Measurements from ENCODE around the gene OXNAD1. TPM values are rescaled to one million over a fixed set of nuclear protein-coding genes. Genes with fewer than 3 reads are reported as not detected.

Gene OXNAD1
- total and polyA plus RNA-seq, 2 of the 13 experiments (the other 11 are each of a cell fraction or from before 2014, with no cell fraction given): 9.9 to 18.8 TPM

- TF ChIP-seq ZNF710 (CRISPR knock-in tag; IDR thresholded peaks at IDR 0.05; ENCODE audit: borderline replicate concordance): no peak
- TF ChIP-seq, protein P1, sequence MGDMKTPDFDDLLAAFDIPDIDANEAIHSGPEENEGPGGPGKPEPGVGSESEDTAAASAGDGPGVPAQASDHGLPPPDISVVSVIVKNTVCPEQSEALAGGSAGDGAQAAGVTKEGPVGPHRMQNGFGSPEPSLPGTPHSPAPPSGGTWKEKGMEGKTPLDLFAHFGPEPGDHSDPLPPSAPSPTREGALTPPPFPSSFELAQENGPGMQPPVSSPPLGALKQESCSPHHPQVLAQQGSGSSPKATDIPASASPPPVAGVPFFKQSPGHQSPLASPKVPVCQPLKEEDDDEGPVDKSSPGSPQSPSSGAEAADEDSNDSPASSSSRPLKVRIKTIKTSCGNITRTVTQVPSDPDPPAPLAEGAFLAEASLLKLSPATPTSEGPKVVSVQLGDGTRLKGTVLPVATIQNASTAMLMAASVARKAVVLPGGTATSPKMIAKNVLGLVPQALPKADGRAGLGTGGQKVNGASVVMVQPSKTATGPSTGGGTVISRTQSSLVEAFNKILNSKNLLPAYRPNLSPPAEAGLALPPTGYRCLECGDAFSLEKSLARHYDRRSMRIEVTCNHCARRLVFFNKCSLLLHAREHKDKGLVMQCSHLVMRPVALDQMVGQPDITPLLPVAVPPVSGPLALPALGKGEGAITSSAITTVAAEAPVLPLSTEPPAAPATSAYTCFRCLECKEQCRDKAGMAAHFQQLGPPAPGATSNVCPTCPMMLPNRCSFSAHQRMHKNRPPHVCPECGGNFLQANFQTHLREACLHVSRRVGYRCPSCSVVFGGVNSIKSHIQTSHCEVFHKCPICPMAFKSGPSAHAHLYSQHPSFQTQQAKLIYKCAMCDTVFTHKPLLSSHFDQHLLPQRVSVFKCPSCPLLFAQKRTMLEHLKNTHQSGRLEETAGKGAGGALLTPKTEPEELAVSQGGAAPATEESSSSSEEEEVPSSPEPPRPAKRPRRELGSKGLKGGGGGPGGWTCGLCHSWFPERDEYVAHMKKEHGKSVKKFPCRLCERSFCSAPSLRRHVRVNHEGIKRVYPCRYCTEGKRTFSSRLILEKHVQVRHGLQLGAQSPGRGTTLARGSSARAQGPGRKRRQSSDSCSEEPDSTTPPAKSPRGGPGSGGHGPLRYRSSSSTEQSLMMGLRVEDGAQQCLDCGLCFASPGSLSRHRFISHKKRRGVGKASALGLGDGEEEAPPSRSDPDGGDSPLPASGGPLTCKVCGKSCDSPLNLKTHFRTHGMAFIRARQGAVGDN (CRISPR knock-in tag; IDR thresholded peaks at IDR 0.05): no peak
- TF ChIP-seq NFIC (IDR thresholded peaks at IDR 0.05; ENCODE audit: low read length): peak; percentile 79
- no peak for TF ChIP-seq ZNF160 (CRISPR knock-in tag; IDR thresholded peaks at IDR 0.05)
Observed at GRCh38 chr3:16331319-16331883, 66.4 kb downstream of the OXNAD1 start (continued).

- ATAC-seq: peak; percentile 99
- intact Hi-C loops (cut with micrococcal nuclease; ENCODE audit: unreplicated experiment): no loop called here
- CTCF ChIA-PET (ENCODE audit: low intra/inter-chr PET ratio, low total read pairs): no interaction called here
- TF ChIP-seq EZH2 (conservative IDR thresholded peaks at IDR 0.05; ENCODE audit: low read depth, low read length) (no peak), TAF1 (CRISPR knock-in tag; IDR thresholded peaks at IDR 0.05) (no peak), FOXP4 (CRISPR knock-in tag; IDR thresholded peaks at IDR 0.05) (peak; percentile 73), HOXA7 (CRISPR knock-in tag; IDR thresholded peaks at IDR 0.05) (no peak), HOMEZ (CRISPR knock-in tag; IDR thresholded peaks at IDR 0.05; ENCODE audit: low read depth) (peak; percentile 82; the same call in 1 of the 2 replicates), ZNF20 (CRISPR knock-in tag; IDR thresholded peaks at IDR 0.05) (no peak)
Observed at GRCh38 chr3:16332904-16333426, 68.0 kb downstream of the OXNAD1 start.

More at GRCh38 chr3:16332904-16333426, 68.0 kb downstream of the OXNAD1 start:
- Histone ChIP-seq H3K4me1 (ENCODE audit: insufficient read depth, low read length) (peaks cover 54% of the 10 kb centered on the region), H4K20me1 (ENCODE audit: insufficient read depth, low read length) (no peaks in the 10 kb centered on the region), H3K4me3 (replicated peaks in 1 of 3; ENCODE audit: insufficient read depth in 1 of 3, low read depth in 2 of 3, low read length in 3 of 3) (no peak overlapping the region), H2AFZ (ENCODE audit: low read length) (no peak overlapping the region), H3K9ac (ENCODE audit: insufficient read depth, low read depth, low read length) (0 out of 2 replicates have a peak overlapping the region, but pooled peaks have one; percentile 6), H3K36me3 (replicated peaks in 1 of 2; ENCODE audit: control insufficient read depth in 1 of 2, insufficient read depth in 2 of 2, low read length in 2 of 2) (peaks cover 2 to 5% of the 10 kb centered on the region in 2 experiments; a peak in 2 of 5 replicates), H3K27me3 (ENCODE audit: control insufficient read depth in 1 of 2, insufficient read depth in 2 of 2, low read length in 2 of 2) (no peaks in the 10 kb centered on the region), H3K79me2 (ENCODE audit: insufficient read depth, low read length) (no peaks in the 10 kb centered on the region), H3K27ac (ENCODE audit: extremely low read length, insufficient read depth, low read length) (peak overlapping the region; percentile 85), H3K4me2 (ENCODE audit: low read depth, low read length) (peak overlapping the region; percentile 25; the same call in 1 of the 2 replicates), H3K9me3 (ENCODE audit: low read length) (peaks cover 10% of the 10 kb centered on the region)
- 4% methylated on average over 1 of the region's 1 CpG for WGBS (ENCODE audit: low lambda C conversion rate)
- no TSS peak for BruUV-seq (replicated peaks)
- POLR2A ChIA-PET: interaction anchor here (0.6 to 1.2 kb wide), 4 partner anchors 9 to 81 kb away, joined by 4 to 9 read pairs (median 6); partner anchors contain the start of genes DPH3 and OXNAD1
- FAIRE-seq: peak; percentile 64
- in situ Hi-C loops (cut with HindIII; ENCODE audit: extremely low pct_ligation_motif_present, low pct_unique_long_range_greater_than_20kb): no loop called here
- DNase-seq (ENCODE audit: low spot score): peak; percentile 93

Data from HepG2 (cell line).